Measurements from ENCODE around the gene SNRPB. TPM values are rescaled to one million over a fixed set of nuclear protein-coding genes. Genes with fewer than 3 reads are reported as not detected.
A peak's percentile ranks its signal among the peaks of the same experiment; 100 is the strongest.
"Not testable (repeated sequence)": the region's sequence is repeated elsewhere in the genome, so short reads cannot be mapped to it uniquely, and the experiment has no call there.

The SNRPB gene
- total RNA-seq, 2 donors from 2014 or later = 316 to 325 TPM

- ATAC-seq; H3K27ac Mint-ChIP-seq; H3K4me3 Mint-ChIP-seq; H3K9me3 Mint-ChIP-seq; H3K27me3 Mint-ChIP-seq; H3K4me1 Mint-ChIP-seq (ENCODE audit: low read depth in 2 of 2); DNase-seq (ENCODE audit: low spot score): not testable (repeated sequence)
- peaks cover 13% of the 10 kb centered on the region for H3K36me3 Mint-ChIP-seq
Measured at GRCh38 chr20:2502808-2503384, 32.3 kb upstream of the SNRPB start.

DNA sequence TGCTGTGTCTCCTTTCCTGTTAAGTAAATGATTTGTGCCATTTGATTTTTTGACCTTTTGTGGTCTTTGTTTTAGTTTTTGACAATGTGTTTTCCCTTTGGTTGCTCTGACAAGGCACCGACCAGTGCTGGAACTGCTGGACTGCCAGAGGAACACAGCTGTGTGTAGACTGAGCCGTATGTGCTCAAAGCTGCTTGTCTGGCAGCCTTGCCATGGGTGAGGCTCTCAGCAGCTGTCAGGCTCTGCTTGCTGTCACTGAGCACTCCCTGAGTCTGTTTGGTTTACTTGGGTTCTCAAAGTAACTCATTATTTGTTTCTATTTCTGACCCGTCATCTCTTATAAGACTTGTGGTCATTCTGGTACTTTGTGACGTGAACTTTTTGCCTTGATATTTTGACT lies 15.1 kb upstream of the SNRPB start:
- Mint-ChIP-seq H3K36me3 (peaks cover 52% of the 10 kb centered on the region), H3K9me3 (no peaks in the 10 kb centered on the region), H3K27me3 (no peaks in the 10 kb centered on the region), H3K4me3 (no peak overlapping the region), H3K4me1 (ENCODE audit: low read depth in 2 of 2) (no peaks in the 10 kb centered on the region), H3K27ac (no peak overlapping the region)
- ATAC-seq (no peak), DNase-seq (ENCODE audit: low spot score) (no peak)

DNA sequence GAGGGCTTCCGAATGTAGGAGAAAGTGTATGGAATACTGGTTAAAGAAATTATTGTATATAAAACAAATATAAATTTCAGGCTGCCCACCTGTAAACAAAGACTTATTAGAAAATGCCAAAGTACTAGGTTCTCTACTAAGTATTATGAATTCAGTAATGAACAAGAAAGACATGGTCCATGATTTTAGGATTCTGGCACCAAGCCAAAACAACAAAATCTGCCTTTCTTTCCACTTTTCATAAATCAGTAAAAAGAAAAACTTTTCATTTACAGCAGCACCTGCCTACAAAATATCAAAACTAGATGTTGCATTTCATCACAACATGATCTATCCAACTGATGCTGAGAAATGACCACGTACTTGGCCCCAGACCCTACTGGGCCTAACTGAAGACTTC lies 14.5 kb upstream of the SNRPB start:
- Mint-ChIP-seq H3K4me1 (ENCODE audit: low read depth in 2 of 2) (no peaks in the 10 kb centered on the region), H3K36me3 (peaks cover 50% of the 10 kb centered on the region), H3K27me3 (no peaks in the 10 kb centered on the region), H3K27ac (no peak overlapping the region), H3K9me3 (no peaks in the 10 kb centered on the region), H3K4me3 (no peak overlapping the region)
- ATAC-seq = no peak
- DNase-seq (ENCODE audit: low spot score) = no peak

DNA sequence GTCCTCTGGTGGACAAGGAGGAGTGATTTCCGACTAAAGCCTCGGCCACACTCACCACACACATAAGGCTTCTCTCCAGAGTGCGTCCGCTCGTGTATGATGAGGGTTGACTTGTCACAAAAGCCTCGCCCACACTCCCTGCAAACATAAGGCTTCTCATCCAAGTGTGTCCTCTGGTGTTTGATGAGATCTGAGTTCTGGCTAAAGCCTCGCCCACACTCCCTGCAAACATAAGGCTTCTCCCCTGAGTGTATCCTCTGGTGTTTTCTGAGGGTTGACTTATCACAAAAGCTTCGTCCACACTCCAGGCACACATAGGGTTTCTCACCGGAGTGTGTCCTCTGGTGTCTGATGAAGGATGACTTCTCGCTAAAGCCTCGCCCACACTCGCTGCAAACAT lies 12.9 kb upstream of the SNRPB start:
- H3K36me3 Mint-ChIP-seq = peaks cover 42% of the 10 kb centered on the region

GRCh38 chr20:2480381-2480780 lies 9.8 kb upstream of the SNRPB start:
- ATAC-seq (no peak), DNase-seq (ENCODE audit: low spot score) (no peak)
- H3K9me3 Mint-ChIP-seq = no peaks in the 10 kb centered on the region
- no peak overlapping the region for H3K27ac Mint-ChIP-seq
- H3K4me1 Mint-ChIP-seq (ENCODE audit: low read depth in 2 of 2) = no peaks in the 10 kb centered on the region
- no peaks in the 10 kb centered on the region for H3K27me3 Mint-ChIP-seq
- no peak overlapping the region for H3K4me3 Mint-ChIP-seq
- peaks cover 26% of the 10 kb centered on the region for H3K36me3 Mint-ChIP-seq

More for the DNA sequence above, 12.9 kb upstream of the SNRPB start:
- no peaks in the 10 kb centered on the region for H3K27me3 Mint-ChIP-seq
- ATAC-seq (no peak), DNase-seq (ENCODE audit: low spot score) (no peak)
- H3K27ac Mint-ChIP-seq = no peak overlapping the region
- no peaks in the 10 kb centered on the region for H3K4me1 Mint-ChIP-seq (ENCODE audit: low read depth in 2 of 2)
- H3K4me3 Mint-ChIP-seq = no peak overlapping the region
- no peaks in the 10 kb centered on the region for H3K9me3 Mint-ChIP-seq

GRCh38 chr20:2476742-2477615 lies 6.4 kb upstream of the SNRPB start:
- DNase-seq (ENCODE audit: low spot score) (no peak), ATAC-seq (no peak)
- H3K4me1 Mint-ChIP-seq (ENCODE audit: low read depth in 2 of 2) = peaks cover 4 to 5% of the 10 kb centered on the region in 2 donors
- H3K4me3 Mint-ChIP-seq = no peak overlapping the region
- no peaks in the 10 kb centered on the region for H3K9me3 Mint-ChIP-seq
- no peak overlapping the region for H3K27ac Mint-ChIP-seq
- H3K27me3 Mint-ChIP-seq = no peaks in the 10 kb centered on the region
- peaks cover 9% of the 10 kb centered on the region for H3K36me3 Mint-ChIP-seq

DNA sequence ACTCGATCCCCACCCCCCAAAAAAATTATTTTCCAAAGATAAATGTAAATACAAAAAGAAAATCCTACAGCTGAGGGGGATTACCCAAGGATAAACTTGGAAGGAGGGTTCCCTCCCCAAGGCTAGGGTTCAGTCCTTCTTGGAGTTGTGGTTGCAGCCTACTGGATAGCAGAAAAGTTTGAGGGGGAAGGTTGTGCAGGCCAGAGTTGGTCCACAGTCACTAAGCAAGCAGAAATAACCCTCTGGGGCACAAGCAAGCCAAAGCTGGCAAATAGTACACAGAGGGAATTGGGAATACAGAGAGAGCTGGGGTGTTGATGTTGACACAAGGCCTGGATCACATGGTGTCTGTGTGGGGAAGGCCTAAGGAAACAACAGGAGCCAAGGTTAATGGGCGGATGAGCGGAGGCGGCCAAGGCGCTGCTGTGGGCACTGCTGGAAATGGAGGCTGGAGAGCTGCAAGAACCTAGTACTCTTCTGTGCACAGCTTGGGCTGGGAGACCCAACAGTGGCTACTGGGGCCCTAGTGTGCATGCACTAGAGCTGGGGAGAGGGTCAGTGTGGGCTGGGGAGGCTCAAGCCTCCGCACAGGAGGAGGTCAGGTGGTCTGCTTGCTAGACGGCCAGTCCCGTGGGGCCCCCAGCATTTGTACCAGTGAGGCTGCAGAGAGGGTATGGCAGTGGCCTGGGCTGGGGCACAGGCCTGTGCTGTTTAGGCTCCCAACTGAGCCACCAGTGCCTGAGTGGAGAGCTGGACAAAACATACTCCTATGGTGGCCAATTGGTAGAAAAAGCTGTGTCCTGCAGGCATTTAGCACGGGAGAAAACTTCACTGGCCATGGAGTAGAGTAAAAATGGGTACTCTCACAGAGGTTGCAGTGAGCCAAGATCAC lies 5.5 kb upstream of the SNRPB start:
- H3K9me3 Mint-ChIP-seq = no peaks in the 10 kb centered on the region
- H3K36me3 Mint-ChIP-seq = peaks cover 6% of the 10 kb centered on the region
- ATAC-seq (no peak), DNase-seq (ENCODE audit: low spot score) (no peak)
- no peaks in the 10 kb centered on the region for H3K27me3 Mint-ChIP-seq
- H3K4me1 Mint-ChIP-seq (ENCODE audit: low read depth in 2 of 2) = peaks cover 6 to 12% of the 10 kb centered on the region in 2 donors
- no peak overlapping the region for H3K27ac Mint-ChIP-seq
- H3K4me3 Mint-ChIP-seq = no peak overlapping the region

GRCh38 chr20:2473516-2473915 lies 2.9 kb upstream of the SNRPB start:
- DNase-seq (ENCODE audit: low spot score) (no peak), ATAC-seq (no peak)
- Mint-ChIP-seq H3K4me3 (no peak overlapping the region), H3K27ac (no peak overlapping the region), H3K9me3 (no peaks in the 10 kb centered on the region), H3K27me3 (no peaks in the 10 kb centered on the region), H3K4me1 (ENCODE audit: low read depth in 2 of 2) (peaks cover 27 to 33% of the 10 kb centered on the region in 2 donors), H3K36me3 (peaks cover 7% of the 10 kb centered on the region)

DNA sequence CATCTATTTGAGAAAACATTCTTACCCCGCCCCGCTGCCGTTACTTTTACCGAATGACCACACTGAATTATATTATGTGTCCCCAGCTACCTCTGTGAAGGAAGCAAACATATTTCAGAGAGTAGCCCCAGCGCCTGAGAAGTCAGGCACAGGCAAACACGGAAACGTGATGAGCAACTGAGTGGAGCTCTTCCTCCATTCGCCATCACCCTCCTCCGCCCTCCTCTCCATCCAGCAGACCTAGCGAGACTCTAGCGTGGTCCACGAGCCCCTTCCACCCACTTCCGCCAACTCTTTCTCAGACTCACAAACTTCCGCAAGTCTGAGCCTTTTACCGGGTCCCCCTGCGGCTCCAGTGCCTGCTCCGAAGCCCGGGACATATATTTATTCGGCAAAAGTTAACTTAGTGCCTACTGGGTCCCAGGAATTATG lies 582 bp downstream of the SNRPB start:
- DNase-seq (ENCODE audit: low spot score) = peak; percentile 77
- Mint-ChIP-seq H3K27me3 (no peaks in the 10 kb centered on the region), H3K9me3 (no peaks in the 10 kb centered on the region), H3K36me3 (peaks cover 28% of the 10 kb centered on the region), H3K4me3 (peak overlapping the region; percentile 100), H3K4me1 (ENCODE audit: low read depth in 2 of 2) (peaks cover 48% of the 10 kb centered on the region in 2 donors), H3K27ac (peak overlapping the region; percentile 98 to 100)
- peak; percentile 65 to 78 for ATAC-seq

- H3K4me1 Mint-ChIP-seq (ENCODE audit: low read depth in 2 of 2) = peaks cover 48% of the 10 kb centered on the region in 2 donors
- DNase-seq (ENCODE audit: low spot score) = no peak
- peak overlapping the region; percentile 100 for H3K4me3 Mint-ChIP-seq
- peak overlapping the region; percentile 98 to 100 for H3K27ac Mint-ChIP-seq
- no peaks in the 10 kb centered on the region for H3K27me3 Mint-ChIP-seq
- H3K36me3 Mint-ChIP-seq = peaks cover 33% of the 10 kb centered on the region
- H3K9me3 Mint-ChIP-seq = no peaks in the 10 kb centered on the region
- no peak for ATAC-seq
Measured at GRCh38 chr20:2468581-2469407, 1.8 kb downstream of the SNRPB start.

DNA sequence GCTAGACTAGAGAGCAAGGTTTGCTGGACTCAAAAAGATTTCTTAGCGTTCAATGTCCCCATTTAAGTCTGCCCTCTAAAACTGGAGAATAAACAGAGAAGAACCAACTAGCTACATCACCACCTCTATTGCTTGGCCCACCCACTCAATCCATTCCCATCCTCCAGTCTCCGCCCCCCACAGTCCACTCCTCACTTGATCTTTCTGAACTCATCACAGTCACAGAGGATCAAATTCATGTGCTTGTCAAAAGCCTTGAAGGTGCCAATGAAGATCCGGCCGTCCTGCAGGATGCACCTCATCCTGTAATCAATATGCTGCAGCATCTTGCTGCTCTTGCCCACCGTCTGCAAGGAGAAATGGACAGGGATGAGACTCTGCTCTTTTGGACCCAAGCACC lies 3.2 kb downstream of the SNRPB start:
- Mint-ChIP-seq H3K36me3 (peaks cover 42% of the 10 kb centered on the region), H3K27ac (peak overlapping the region; percentile 98 to 100), H3K4me3 (peak overlapping the region; percentile 100), H3K9me3 (no peaks in the 10 kb centered on the region), H3K27me3 (no peaks in the 10 kb centered on the region), H3K4me1 (ENCODE audit: low read depth in 2 of 2) (peaks cover 47 to 53% of the 10 kb centered on the region in 2 donors)
- no peak for ATAC-seq
- no peak for DNase-seq (ENCODE audit: low spot score)

DNA sequence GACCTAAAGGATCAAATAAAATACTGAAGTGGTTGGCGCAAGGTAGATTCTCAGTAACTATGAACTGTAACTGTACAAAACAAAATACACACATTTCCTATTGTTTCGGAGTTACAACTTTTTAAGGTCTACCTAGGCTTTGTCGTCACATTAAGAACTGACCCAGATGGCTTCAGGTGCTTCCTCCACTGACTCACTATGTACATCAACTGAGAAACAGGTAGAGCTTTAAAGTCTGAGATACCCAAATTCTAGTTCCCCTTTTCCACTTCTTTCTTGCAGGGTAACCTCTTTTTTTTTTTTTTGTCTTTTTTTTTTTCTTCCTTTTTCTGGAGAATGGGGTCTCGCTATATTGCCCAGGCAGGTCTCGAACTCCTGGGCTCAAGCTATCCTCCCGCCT lies 5.5 kb downstream of the SNRPB start:
- H3K27ac Mint-ChIP-seq = no peak overlapping the region
- no peak overlapping the region for H3K4me3 Mint-ChIP-seq
- H3K9me3 Mint-ChIP-seq = no peaks in the 10 kb centered on the region
- no peak for ATAC-seq
- DNase-seq (ENCODE audit: low spot score) = no peak
- peaks cover 61% of the 10 kb centered on the region for H3K36me3 Mint-ChIP-seq
- H3K27me3 Mint-ChIP-seq = no peaks in the 10 kb centered on the region
- H3K4me1 Mint-ChIP-seq (ENCODE audit: low read depth in 2 of 2) = peaks cover 27 to 42% of the 10 kb centered on the region in 2 donors

Data from natural killer cell treated with Interleukin-12 subunit alpha and Interleukin-12 subunit beta and Interleukin-15 and Interleukin-18, amount 100 ng/mL, for 72 hours (primary cell).